NCI-H2029 treated with DMSO at 0.1 percent for 48 hours (cell line): Measurements from ENCODE around the gene NFYC.
"Not testable (repeated sequence)": the region's sequence is repeated elsewhere in the genome, so short reads cannot be mapped to it uniquely, and the experiment has no call there.

Experiments
- DNase-seq: peaks from one replicate; lab custom pipeline; 2025; lab: John Stamatoyannopoulos, UW

NFYC gene

DNA sequence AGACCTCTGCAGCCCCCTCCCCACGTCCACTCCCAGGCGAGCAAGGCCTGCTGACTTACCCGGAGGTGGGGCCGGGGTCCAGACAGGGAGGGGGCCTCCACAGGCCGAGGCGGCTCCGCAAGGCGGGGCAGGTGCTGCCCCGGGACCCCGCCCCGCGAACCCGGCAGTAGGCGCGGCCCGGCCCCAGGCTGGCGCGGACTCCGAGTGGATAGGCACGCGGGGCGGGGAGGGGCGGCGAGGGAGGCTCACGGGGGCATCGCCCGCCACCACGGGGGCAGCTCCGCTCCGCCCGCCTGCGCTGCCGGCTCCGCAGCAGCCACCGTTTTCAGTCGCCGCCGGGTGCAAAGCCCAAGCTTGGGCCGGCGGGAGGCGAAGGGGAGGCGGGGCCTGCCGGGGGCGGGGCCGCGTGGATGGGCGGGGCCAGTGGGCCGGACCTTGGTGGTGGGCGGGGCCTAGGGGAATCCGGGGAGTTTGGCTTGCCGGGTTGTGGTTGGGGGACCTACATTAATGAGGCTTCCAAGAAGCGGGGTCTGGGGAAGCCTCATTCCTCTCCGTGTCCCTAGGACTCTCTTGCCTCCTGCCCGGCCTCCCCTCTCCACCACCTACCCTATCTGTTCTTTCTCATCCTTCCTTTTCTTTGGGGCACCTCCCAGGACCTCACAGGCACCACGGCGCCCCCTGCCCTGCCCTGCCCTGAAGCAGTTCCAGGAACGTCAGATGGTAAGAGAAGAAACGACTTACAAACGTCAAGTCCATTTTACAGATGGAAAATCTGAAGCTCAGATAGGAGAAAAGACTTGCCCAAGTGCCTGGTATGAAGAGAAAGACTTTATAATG, 26.0 kb upstream of the NFYC start, which contains the start of gene RIMS3:
TSS of gene RIMS3 (minus strand) at position 348 of the 837 bp plus-strand sequence. CDS start 23,757 bp downstream, outside the sequence.
- peak; percentile 92 for DNase-seq

DNA sequence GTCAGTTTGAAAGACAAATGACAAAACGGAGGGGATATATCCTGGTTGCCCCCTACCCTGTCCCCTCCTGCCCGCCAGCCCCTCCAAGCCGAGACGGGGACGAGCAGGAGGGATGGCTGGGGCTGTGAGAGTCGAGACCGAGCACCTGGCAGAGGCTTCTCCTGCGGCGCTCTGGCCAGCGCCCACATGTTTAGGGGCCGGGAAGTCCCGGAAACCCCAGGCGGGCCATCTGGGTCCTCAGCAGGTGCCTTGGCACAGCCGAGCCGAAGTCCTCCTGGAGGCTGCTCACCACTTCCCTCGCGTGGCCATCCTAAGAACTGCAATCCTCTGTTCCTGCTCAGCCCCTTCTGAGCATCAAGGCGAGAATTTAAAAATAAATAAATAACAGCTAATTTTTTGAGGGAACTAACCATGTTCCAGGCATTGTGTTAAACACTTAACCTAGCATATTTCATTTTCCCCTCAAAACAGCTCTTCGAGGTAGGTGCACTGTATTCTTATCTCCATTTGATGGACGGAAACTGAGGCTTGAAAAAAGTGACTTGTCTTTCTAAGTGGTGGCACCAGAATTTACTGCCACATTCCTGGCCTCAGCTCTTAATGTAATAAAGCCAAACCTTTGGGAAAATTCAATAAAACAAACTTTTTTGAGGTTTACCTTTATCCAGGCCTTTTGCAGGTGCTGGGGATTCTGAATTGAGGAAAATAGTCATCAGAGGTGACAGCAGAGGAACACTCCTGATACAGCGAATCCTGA, 22.6 kb upstream of the NFYC start:
- peak; percentile 100 for DNase-seq

GRCh38 chr1:40673452-40673851, 18.1 kb upstream of the NFYC start:
- peak; percentile 88 for DNase-seq

GRCh38 chr1:40676501-40676900, 15.0 kb upstream of the NFYC start:
- DNase-seq: no peak

DNA sequence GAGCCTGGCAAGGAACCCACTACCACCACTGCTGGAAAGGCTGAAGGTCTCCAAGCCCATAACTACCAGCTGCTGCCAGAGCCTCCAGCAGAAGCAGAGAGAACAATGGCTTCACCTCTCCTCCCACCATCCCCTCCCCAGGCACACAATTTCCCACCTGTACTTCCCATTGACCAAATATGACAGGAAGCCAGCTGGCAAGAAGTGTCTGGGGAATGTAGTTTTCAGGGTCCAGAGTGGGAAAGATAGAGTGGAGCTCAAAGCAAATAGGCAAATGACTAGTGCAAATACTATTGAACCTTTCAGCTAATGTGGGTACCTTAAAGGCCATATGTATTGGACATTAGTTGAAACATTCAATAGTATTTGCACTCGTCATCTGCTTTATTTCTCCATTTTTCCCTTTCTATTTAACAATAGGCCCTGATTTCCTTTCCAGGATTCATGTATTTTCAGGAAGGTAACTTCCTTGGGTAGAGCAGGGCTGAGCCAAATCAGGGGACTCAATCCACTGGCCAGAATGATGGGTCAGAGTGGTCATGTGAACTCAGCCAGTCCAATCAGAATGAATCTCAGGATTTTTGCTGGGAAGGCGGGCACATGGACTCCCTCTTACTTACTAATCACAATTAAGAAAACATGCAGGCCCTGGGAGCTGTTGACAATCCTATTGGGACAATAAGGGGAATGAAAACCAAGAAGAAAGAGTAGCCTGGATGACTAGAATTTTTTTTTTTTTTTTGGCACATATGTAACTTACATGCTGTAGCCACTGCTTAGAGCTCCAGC, 12.1 kb upstream of the NFYC start:
- peak; percentile 96 for DNase-seq

DNA sequence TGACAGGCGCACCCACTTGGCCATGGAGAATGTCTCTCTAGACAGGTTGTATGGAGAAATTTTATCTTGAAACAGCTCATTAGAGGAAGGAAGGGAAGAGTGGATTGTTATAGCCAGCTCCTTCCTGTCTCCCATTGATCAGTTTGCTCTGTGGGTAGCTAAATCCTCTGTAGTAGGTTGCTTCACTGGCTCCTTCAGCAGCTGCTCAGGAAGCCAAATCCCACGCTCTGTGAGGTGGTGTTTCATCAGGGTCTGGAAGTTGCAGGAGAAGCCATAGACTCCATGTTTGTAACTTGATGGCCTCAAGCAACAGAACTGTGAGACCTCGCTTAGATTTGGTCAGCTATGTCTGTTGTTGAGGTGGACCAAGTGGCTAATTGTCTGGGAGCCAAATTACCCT, 6.8 kb upstream of the NFYC start:
- no peak for DNase-seq

DNA sequence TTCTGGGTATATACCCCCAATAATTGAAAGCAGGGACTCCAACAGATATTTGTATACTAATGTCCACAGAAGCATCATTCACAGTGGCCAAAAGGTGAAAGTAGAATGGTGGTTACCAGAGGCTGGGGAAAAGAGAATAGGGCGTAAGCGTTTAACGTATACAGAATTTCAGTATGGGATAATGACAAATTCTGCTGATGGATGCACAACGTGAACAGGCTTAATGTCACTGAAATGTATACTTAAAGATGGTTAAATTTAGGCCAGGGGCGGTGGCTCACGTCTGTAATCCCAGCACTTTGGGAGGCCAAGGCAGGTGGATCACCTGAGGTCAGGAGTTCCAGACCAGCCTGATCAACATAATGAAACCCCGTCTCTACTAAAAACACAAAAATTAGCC, 4.4 kb upstream of the NFYC start:
- DNase-seq: no peak

- DNase-seq: no peak
Measured at GRCh38 chr1:40687661-40688060, 3.8 kb upstream of the NFYC start.

GRCh38 chr1:40689737-40690136, 1.8 kb upstream of the NFYC start:
- DNase-seq: no peak

- no peak for DNase-seq
Measured at GRCh38 chr1:40690771-40691537, 550 bp upstream of the NFYC start.

- peak; percentile 98 for DNase-seq
Measured at GRCh38 chr1:40692429-40692895, 958 bp downstream of the NFYC start.

DNA sequence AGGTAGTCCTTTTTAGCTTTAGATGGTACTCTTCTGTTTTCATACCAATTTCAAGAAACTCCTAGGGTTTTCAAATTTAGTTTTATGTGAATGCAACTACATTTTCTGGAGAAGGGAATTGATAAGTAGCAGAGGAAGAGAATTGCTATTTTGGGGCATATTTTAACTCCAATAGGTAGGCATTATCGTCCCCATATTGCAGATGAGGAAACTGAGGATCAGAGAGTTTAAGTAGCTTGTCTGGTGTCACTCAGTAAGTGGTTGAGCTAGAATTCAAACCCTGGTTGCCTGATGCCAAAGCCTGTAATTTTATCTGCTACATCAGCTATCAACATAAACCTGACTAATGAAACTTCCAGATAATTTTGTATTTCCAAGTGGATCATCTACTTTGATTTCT, 1.9 kb downstream of the NFYC start:
- DNase-seq: no peak

GRCh38 chr1:40694353-40694874, 2.9 kb downstream of the NFYC start:
- no peak for DNase-seq

DNA sequence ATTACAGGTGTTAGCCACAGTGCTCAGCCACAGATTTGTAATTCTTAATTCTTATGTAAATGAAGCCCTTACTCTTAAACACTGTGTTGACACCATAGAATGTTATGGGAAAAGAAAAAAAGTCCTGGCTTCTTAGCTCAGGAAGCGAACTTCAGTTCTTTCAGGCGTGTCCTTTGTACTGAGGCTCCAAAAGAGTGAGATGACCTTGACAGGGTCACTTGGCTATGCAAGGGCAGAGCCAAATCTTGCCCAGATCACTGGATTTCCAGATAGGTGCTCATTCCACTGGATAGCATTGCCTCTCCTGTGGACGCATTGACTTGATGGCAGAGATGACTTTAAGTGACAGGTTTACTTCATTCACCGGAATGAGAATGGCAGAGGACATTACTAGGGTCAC, 4.8 kb downstream of the NFYC start:
- DNase-seq: no peak

DNA sequence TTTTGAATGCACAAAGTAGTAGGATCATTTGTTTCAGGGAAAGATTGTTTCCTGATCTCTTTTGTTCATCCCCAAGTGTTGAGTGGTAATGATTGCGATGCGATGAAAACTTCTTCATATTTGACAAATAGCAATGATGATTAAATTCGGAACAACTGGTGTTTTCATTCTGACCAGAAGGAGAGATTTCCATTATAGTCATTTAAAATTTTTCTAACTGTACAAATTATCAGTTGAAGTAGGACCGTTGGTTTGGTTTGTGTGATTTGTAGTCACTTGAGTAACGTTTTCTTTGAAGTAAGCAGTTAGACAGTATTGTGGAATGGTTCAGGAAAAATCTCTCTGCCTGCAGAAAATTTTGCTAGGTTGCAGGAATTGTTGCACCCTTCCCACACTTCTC, 5.9 kb downstream of the NFYC start:
- no peak for DNase-seq

DNA sequence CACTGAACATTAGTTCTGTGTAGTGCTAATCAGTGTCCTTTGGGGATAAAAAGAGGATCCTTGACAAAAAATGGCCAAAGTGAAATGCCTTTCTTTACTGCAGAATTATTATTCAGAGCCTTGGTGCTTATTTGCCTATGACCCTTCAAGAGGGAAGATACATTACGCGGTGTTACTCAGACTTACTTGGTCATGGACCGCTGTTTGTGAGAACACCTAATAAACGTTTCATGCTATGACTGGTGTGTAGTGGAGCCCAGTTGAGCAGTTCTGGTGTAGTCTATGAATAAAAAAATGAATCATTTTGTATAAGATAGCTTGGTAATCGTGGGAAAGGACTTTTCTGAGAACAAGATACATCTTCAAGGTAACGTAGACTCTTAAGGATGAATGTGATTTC, 8.3 kb downstream of the NFYC start:
- no peak for DNase-seq

GRCh38 chr1:40701684-40702083, 10.2 kb downstream of the NFYC start:
- no peak for DNase-seq

GRCh38 chr1:40702810-40703209, 11.3 kb downstream of the NFYC start:
- not testable (repeated sequence) for DNase-seq

GRCh38 chr1:40703316-40703715, 11.8 kb downstream of the NFYC start:
- peak; percentile 91 for DNase-seq

DNA sequence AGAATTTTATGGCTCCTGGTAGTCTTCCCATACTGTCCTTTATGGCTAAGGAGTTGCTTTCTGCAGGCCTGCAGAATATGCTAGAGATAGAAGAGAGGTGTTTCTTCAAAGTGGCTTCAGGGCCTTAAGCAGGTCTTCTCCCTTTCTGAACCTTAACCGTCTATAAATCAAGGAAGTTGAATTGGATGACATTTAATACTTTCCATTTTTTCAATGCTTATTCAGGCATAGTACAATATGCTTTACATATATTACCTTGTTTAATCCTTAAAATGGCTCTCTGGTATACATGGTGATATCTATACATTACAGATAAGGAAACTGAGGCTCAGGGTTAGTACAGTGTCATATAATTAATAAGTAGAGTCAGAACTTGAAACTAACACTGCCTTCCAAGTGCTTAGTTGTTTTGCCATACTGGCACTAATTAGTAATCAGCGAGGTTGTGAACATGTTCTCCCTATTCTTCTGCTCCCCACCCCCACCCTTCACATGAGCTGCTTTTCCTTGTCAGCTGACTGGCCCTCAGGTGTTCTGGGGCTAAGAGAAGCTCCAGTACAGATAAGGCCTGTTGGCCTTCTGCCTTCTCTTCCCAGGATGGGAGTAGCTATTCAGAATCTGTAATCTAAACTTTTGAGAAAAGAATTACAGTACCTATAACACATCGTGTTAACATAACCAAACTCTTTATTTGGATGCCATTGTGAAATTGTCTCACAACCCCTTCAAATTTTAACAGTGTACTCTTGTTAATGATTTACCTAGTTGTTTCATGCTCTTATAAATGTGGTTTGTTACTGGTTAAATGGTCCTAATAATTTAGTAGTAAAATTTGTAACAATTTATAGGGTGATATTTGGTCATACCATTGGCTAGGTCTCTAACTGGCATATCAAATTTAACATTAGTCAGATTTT, 13.6 kb downstream of the NFYC start:
- no peak for DNase-seq
